ENCODE measurements around the gene SLC37A4. TPM values are rescaled to one million over a fixed set of nuclear protein-coding genes. Genes with fewer than 3 reads are reported as not detected.
"Not testable (repeated sequence)": the region's sequence is repeated elsewhere in the genome, so short reads cannot be mapped to it uniquely, and the experiment has no call there.

The SLC37A4 gene
- 9.4 and 9.6 TPM in 2 replicates for total RNA-seq (2012; rRNA removed)

- Histone ChIP-seq H3K27me3 (ENCODE audit: control insufficient read depth, insufficient read depth, low read length) (no peaks in the 10 kb centered on the region), H3K4me3 (ENCODE audit: low read length) (peak within 1 kb of the TSS; percentile 81), H3K9ac (ENCODE audit: low read depth, low read length) (peak within 1 kb of the TSS; percentile 68), H3K4me2 (ENCODE audit: low read length) (peak within 1 kb of the TSS; percentile 96), H3K9me3 (replicated peaks; ENCODE audit: low read length) (no peaks in the 10 kb centered on the region), H3K4me1 (ENCODE audit: control insufficient read depth, insufficient read depth, low read length) (peaks cover 11% of the 10 kb centered on the region), H3K36me3 (ENCODE audit: insufficient read depth, low read length) (peaks cover 1% of the 10 kb centered on the region)
These were observed at the start of gene SLC37A4 for GRCh38 chr11:119030329-119031047. Gene SLC37A4, minus strand, starts transcription at chr11:119030877.

- H3K4me2 ChIP-seq (ENCODE audit: low read length) = no peak overlapping the region
- no peaks in the 10 kb centered on the region for H3K9me3 ChIP-seq (replicated peaks; ENCODE audit: low read length)
- peaks cover 49% of the 10 kb centered on the region for H3K36me3 ChIP-seq (ENCODE audit: insufficient read depth, low read length)
- H3K4me1 ChIP-seq (ENCODE audit: control insufficient read depth, insufficient read depth, low read length) = no peaks in the 10 kb centered on the region
- no peaks in the 10 kb centered on the region for H3K27me3 ChIP-seq (ENCODE audit: control insufficient read depth, insufficient read depth, low read length)
- H3K4me3 ChIP-seq (ENCODE audit: low read length) = no peak overlapping the region
- no peak overlapping the region for H3K9ac ChIP-seq (ENCODE audit: low read depth, low read length)
These were observed 48.2 kb upstream of the SLC37A4 start for GRCh38 chr11:119078675-119079420.

- Histone ChIP-seq H3K9ac (ENCODE audit: low read depth, low read length) (no peak overlapping the region), H3K36me3 (ENCODE audit: insufficient read depth, low read length) (peaks cover 60% of the 10 kb centered on the region)
These were observed 47.2 kb upstream of the SLC37A4 start for GRCh38 chr11:119077839-119078238.

GRCh38 chr11:119067371-119068222, 36.9 kb upstream of the SLC37A4 start, which contains the start of gene VPS11:
Gene VPS11, plus strand, starts transcription at chr11:119067818. Its CDS starts 6 bp downstream, at chr11:119067824.
- Histone ChIP-seq H3K9ac (ENCODE audit: low read depth, low read length) (peak within 1 kb of the TSS; percentile 93), H3K4me2 (ENCODE audit: low read length) (peak within 1 kb of the TSS; percentile 83), H3K36me3 (ENCODE audit: insufficient read depth, low read length) (peaks cover 15% of the 10 kb centered on the region), H3K27me3 (ENCODE audit: control insufficient read depth, insufficient read depth, low read length) (no peaks in the 10 kb centered on the region), H3K4me3 (ENCODE audit: low read length) (peak within 1 kb of the TSS; percentile 91), H3K4me1 (ENCODE audit: control insufficient read depth, insufficient read depth, low read length) (peaks cover 10% of the 10 kb centered on the region), H3K9me3 (replicated peaks; ENCODE audit: low read length) (no peaks in the 10 kb centered on the region)

More at GRCh38 chr11:119077839-119078238, 47.2 kb upstream of the SLC37A4 start:
- Histone ChIP-seq H3K27me3 (ENCODE audit: control insufficient read depth, insufficient read depth, low read length) (no peaks in the 10 kb centered on the region), H3K9me3 (replicated peaks; ENCODE audit: low read length) (no peaks in the 10 kb centered on the region), H3K4me2 (ENCODE audit: low read length) (no peak overlapping the region), H3K4me3 (ENCODE audit: low read length) (no peak overlapping the region), H3K4me1 (ENCODE audit: control insufficient read depth, insufficient read depth, low read length) (no peaks in the 10 kb centered on the region)

- H3K36me3 ChIP-seq (ENCODE audit: insufficient read depth, low read length) = peaks cover 4% of the 10 kb centered on the region
- H3K27me3 ChIP-seq (ENCODE audit: control insufficient read depth, insufficient read depth, low read length) = no peaks in the 10 kb centered on the region
- H3K4me3 ChIP-seq (ENCODE audit: low read length) = no peak overlapping the region
- H3K4me2 ChIP-seq (ENCODE audit: low read length) = no peak overlapping the region
- no peak overlapping the region for H3K9ac ChIP-seq (ENCODE audit: low read depth, low read length)
- no peaks in the 10 kb centered on the region for H3K9me3 ChIP-seq (replicated peaks; ENCODE audit: low read length)
- H3K4me1 ChIP-seq (ENCODE audit: control insufficient read depth, insufficient read depth, low read length) = peaks cover 13% of the 10 kb centered on the region
These were observed 34.7 kb upstream of the SLC37A4 start for GRCh38 chr11:119065369-119065768.

- no peaks in the 10 kb centered on the region for H3K36me3 ChIP-seq (ENCODE audit: insufficient read depth, low read length)
- peaks cover 13% of the 10 kb centered on the region for H3K4me1 ChIP-seq (ENCODE audit: control insufficient read depth, insufficient read depth, low read length)
- no peaks in the 10 kb centered on the region for H3K27me3 ChIP-seq (ENCODE audit: control insufficient read depth, insufficient read depth, low read length)
- H3K9me3 ChIP-seq (replicated peaks; ENCODE audit: low read length) = no peaks in the 10 kb centered on the region
- no peak overlapping the region for H3K9ac ChIP-seq (ENCODE audit: low read depth, low read length)
- H3K4me3 ChIP-seq (ENCODE audit: low read length) = no peak overlapping the region
- H3K4me2 ChIP-seq (ENCODE audit: low read length) = no peak overlapping the region
These were observed 32.1 kb upstream of the SLC37A4 start for GRCh38 chr11:119062779-119063178.

GRCh38 chr11:119061256-119061655, 30.6 kb upstream of the SLC37A4 start:
- Histone ChIP-seq H3K36me3 (ENCODE audit: insufficient read depth, low read length) (no peaks in the 10 kb centered on the region), H3K4me1 (ENCODE audit: control insufficient read depth, insufficient read depth, low read length) (peaks cover 13% of the 10 kb centered on the region), H3K27me3 (ENCODE audit: control insufficient read depth, insufficient read depth, low read length) (no peaks in the 10 kb centered on the region), H3K9me3 (replicated peaks; ENCODE audit: low read length) (no peaks in the 10 kb centered on the region), H3K4me3 (ENCODE audit: low read length) (no peak overlapping the region), H3K9ac (ENCODE audit: low read depth, low read length) (no peak overlapping the region), H3K4me2 (ENCODE audit: low read length) (no peak overlapping the region)

- not testable (repeated sequence) for H3K9me3 ChIP-seq (replicated peaks; ENCODE audit: low read length); H3K4me2 ChIP-seq (ENCODE audit: low read length); H3K4me3 ChIP-seq (ENCODE audit: low read length); H3K9ac ChIP-seq (ENCODE audit: low read depth, low read length); H3K27me3 ChIP-seq (ENCODE audit: control insufficient read depth, insufficient read depth, low read length)
- Histone ChIP-seq H3K4me1 (ENCODE audit: control insufficient read depth, insufficient read depth, low read length) (peaks cover 26% of the 10 kb centered on the region), H3K36me3 (ENCODE audit: insufficient read depth, low read length) (peaks cover 14% of the 10 kb centered on the region)
These were observed 28.5 kb upstream of the SLC37A4 start for GRCh38 chr11:119059128-119059527.

- Histone ChIP-seq H3K4me3 (ENCODE audit: low read length) (peak within 1 kb of the TSS; percentile 99), H3K27me3 (ENCODE audit: control insufficient read depth, insufficient read depth, low read length) (no peaks in the 10 kb centered on the region), H3K4me2 (ENCODE audit: low read length) (peak within 1 kb of the TSS; percentile 97), H3K9me3 (replicated peaks; ENCODE audit: low read length) (no peaks in the 10 kb centered on the region), H3K36me3 (ENCODE audit: insufficient read depth, low read length) (peaks cover 33% of the 10 kb centered on the region), H3K9ac (ENCODE audit: low read depth, low read length) (peak within 1 kb of the TSS; percentile 92), H3K4me1 (ENCODE audit: control insufficient read depth, insufficient read depth, low read length) (peaks cover 17% of the 10 kb centered on the region)
These were observed 26.5 kb upstream of the SLC37A4 start, which contains the start of gene HYOU1 for GRCh38 chr11:119057000-119057769. Gene HYOU1, minus strand, starts transcription at chr11:119057205. Its CDS starts 1,045 bp downstream, at chr11:119056160.

- H3K36me3 ChIP-seq (ENCODE audit: insufficient read depth, low read length) = peaks cover 40% of the 10 kb centered on the region
- H3K27me3 ChIP-seq (ENCODE audit: control insufficient read depth, insufficient read depth, low read length) = no peaks in the 10 kb centered on the region
- H3K9ac ChIP-seq (ENCODE audit: low read depth, low read length) = peak overlapping the region; percentile 92
- peak overlapping the region; percentile 97 for H3K4me2 ChIP-seq (ENCODE audit: low read length)
- H3K4me3 ChIP-seq (ENCODE audit: low read length) = peak overlapping the region; percentile 99
- no peaks in the 10 kb centered on the region for H3K9me3 ChIP-seq (replicated peaks; ENCODE audit: low read length)
- H3K4me1 ChIP-seq (ENCODE audit: control insufficient read depth, insufficient read depth, low read length) = peaks cover 17% of the 10 kb centered on the region
These were observed 25.8 kb upstream of the SLC37A4 start for GRCh38 chr11:119056421-119056999.

All from skeletal muscle satellite cell (primary cell).